ENCODE data around the gene NR5A1.

NR5A1 gene

GRCh38 chr9:124492818-124493217, 14.4 kb downstream of the NR5A1 start:
- POLR2A ChIA-PET: no interaction called here
- Histone ChIP-seq H3K4me1 (ENCODE audit: control insufficient read depth, insufficient read depth, low read length) (no peaks in the 10 kb centered on the region), H3K36me3 (ENCODE audit: control insufficient read depth in 2 of 2, insufficient read depth in 1 of 2, low read length in 2 of 2) (no peaks in the 10 kb centered on the region), H3K27ac (ENCODE audit: extremely low read depth, low read depth, low read length) (no peak overlapping the region), H3K4me3 (ENCODE audit: low read depth, low read length) (no peak overlapping the region), H3K9me3 (ENCODE audit: control insufficient read depth, insufficient read depth, low read depth, low read length) (no peaks in the 10 kb centered on the region)
- CTCF ChIA-PET: interaction anchor here (0.5 kb wide), 1 partner anchor 13 kb away, joined by 3 read pairs; no protein-coding TSS in a partner anchor
- TF ChIP-seq ZNF175 (tag by site-specific recombination; IDR thresholded peaks at IDR 0.05) (no peak), ZNF777 (tag by site-specific recombination; IDR thresholded peaks at IDR 0.05; ENCODE audit: borderline replicate concordance) (no peak), ZNF548 (tag by site-specific recombination; IDR thresholded peaks at IDR 0.05) (no peak), HOXD13 (CRISPR knock-in tag; IDR thresholded peaks at IDR 0.05; ENCODE audit: borderline replicate concordance) (no peak), ZNF391 (tag by site-specific recombination; IDR thresholded peaks at IDR 0.05; ENCODE audit: borderline replicate concordance, low read depth) (no peak)

DNA sequence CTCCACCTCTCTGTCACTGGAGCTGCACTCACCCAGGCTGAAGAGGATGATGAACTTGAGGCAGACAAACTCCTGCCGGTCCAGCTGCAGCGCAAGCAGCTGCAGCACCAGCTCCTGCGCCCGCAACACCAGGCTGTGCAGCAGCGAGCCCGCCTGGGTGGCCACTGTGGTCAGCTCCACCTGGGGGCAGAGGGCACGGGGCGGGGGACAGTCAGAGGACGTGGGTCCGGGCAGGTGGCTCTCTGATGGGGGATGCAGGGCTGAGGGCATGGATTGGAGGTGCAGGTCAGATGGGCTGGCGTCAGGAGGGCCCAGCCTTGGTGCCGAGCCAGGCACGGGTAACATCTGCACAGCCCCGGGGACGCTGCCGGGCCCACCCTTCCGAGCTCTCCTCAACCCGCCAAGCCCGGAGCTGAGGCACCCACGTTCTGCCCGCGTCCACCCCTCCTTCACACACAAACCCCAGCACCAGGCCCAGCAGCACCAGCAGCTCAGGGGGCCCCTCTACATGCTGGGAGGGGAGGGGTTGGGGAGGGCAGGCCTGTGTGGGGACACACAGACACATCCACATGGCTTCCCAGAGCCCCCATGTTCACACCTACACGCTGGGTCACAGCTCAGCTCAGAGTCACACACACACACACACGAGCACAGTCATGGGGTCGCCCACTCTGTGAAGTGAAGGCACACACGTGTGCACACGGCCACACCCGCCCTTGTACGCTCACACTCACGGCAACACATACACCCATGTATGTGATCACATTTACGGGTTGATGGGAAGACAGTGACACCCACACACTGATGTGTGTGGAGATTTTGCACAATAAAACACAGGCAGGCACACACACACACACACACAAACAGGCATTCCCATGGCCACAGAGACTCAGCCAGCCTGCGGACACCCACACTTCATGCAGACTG, 15.9 kb downstream of the NR5A1 start:
- POLR2A ChIA-PET: no interaction called here
- CTCF ChIA-PET: interaction anchor here (0.9 kb wide), 1 partner anchor 11 kb away, joined by 3 read pairs; no protein-coding TSS in a partner anchor
- TF ChIP-seq ZFHX2 (tag by site-specific recombination; conservative IDR thresholded peaks at IDR 0.05) (peak; percentile 88), EGR2 (tag by site-specific recombination; IDR thresholded peaks at IDR 0.05; ENCODE audit: low read depth) (peak; percentile 67), ZNF544 (tag by site-specific recombination; IDR thresholded peaks at IDR 0.05) (no peak), ZFP37 (tag by site-specific recombination; IDR thresholded peaks at IDR 0.05) (no peak)
- no peaks in the 10 kb centered on the region for H3K9me3 ChIP-seq (ENCODE audit: control insufficient read depth, insufficient read depth, low read depth, low read length)
- H3K36me3 ChIP-seq (ENCODE audit: control insufficient read depth in 2 of 2, insufficient read depth in 1 of 2, low read length in 2 of 2): no peaks in the 10 kb centered on the region
- no peaks in the 10 kb centered on the region for H3K4me1 ChIP-seq (ENCODE audit: control insufficient read depth, insufficient read depth, low read length)
- no peak overlapping the region for H3K4me3 ChIP-seq (ENCODE audit: low read depth, low read length)
- H3K27ac ChIP-seq (ENCODE audit: extremely low read depth, low read depth, low read length): no peak overlapping the region

- POLR2A ChIA-PET: interaction anchor here (0.6 kb wide), 1 partner anchor 914 kb away, joined by 3 read pairs; no protein-coding TSS in a partner anchor
- Histone ChIP-seq H3K36me3 (ENCODE audit: control insufficient read depth in 2 of 2, insufficient read depth in 1 of 2, low read length in 2 of 2) (no peaks in the 10 kb centered on the region), H3K4me3 (ENCODE audit: low read depth, low read length) (no peak overlapping the region), H3K4me1 (ENCODE audit: control insufficient read depth, insufficient read depth, low read length) (no peaks in the 10 kb centered on the region), H3K27ac (ENCODE audit: extremely low read depth, low read depth, low read length) (no peak overlapping the region), H3K9me3 (ENCODE audit: control insufficient read depth, insufficient read depth, low read depth, low read length) (no peaks in the 10 kb centered on the region)
- CTCF ChIA-PET: no interaction called here
- peak; percentile 94 for TF ChIP-seq ZFP3 (tag by site-specific recombination; IDR thresholded peaks at IDR 0.05; ENCODE audit: low read depth)
- TF ChIP-seq ZNF768 (tag by site-specific recombination; IDR thresholded peaks at IDR 0.05): no peak
These were observed 17.2 kb downstream of the NR5A1 start for GRCh38 chr9:124490004-124490403.

- H3K36me3 ChIP-seq (ENCODE audit: control insufficient read depth in 2 of 2, insufficient read depth in 1 of 2, low read length in 2 of 2): no peaks in the 10 kb centered on the region
- H3K4me3 ChIP-seq (ENCODE audit: low read depth, low read length): no peak overlapping the region
- no peaks in the 10 kb centered on the region for H3K9me3 ChIP-seq (ENCODE audit: control insufficient read depth, insufficient read depth, low read depth, low read length)
- H3K4me1 ChIP-seq (ENCODE audit: control insufficient read depth, insufficient read depth, low read length): no peaks in the 10 kb centered on the region
- ChIA-PET CTCF (no interaction called here), POLR2A (interaction anchor here (0.5 kb wide), 1 partner anchor 10 kb away, joined by 4 read pairs; no protein-coding TSS in a partner anchor)
- TF ChIP-seq, protein P1, sequence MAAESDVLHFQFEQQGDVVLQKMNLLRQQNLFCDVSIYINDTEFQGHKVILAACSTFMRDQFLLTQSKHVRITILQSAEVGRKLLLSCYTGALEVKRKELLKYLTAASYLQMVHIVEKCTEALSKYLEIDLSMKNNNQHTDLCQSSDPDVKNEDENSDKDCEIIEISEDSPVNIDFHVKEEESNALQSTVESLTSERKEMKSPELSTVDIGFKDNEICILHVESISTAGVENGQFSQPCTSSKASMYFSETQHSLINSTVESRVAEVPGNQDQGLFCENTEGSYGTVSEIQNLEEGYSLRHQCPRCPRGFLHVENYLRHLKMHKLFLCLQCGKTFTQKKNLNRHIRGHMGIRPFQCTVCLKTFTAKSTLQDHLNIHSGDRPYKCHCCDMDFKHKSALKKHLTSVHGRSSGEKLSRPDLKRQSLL (tag by site-specific recombination; IDR thresholded peaks at IDR 0.05): no peak
- TF ChIP-seq, protein P2, sequence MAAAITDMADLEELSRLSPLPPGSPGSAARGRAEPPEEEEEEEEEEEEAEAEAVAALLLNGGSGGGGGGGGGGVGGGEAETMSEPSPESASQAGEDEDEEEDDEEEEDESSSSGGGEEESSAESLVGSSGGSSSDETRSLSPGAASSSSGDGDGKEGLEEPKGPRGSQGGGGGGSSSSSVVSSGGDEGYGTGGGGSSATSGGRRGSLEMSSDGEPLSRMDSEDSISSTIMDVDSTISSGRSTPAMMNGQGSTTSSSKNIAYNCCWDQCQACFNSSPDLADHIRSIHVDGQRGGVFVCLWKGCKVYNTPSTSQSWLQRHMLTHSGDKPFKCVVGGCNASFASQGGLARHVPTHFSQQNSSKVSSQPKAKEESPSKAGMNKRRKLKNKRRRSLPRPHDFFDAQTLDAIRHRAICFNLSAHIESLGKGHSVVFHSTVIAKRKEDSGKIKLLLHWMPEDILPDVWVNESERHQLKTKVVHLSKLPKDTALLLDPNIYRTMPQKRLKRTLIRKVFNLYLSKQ (tag by site-specific recombination; IDR thresholded peaks at IDR 0.05; ENCODE audit: borderline replicate concordance): no peak
- TF ChIP-seq ZNF521 (tag by site-specific recombination; IDR thresholded peaks at IDR 0.05): no peak
- no peak for TF ChIP-seq ZNF501 (tag by site-specific recombination; IDR thresholded peaks at IDR 0.05)
- TF ChIP-seq ZNF184 (tag by site-specific recombination; IDR thresholded peaks at IDR 0.05): no peak
- no peak for TF ChIP-seq ZNF624 (tag by site-specific recombination; IDR thresholded peaks at IDR 0.05)
- no peak for TF ChIP-seq ZNF221 (tag by site-specific recombination; IDR thresholded peaks at IDR 0.05; ENCODE audit: borderline replicate concordance)
- H3K27ac ChIP-seq (ENCODE audit: extremely low read depth, low read depth, low read length): no peak overlapping the region
These were observed 18.0 kb downstream of the NR5A1 start for GRCh38 chr9:124489222-124489621.
